HEK293T (cell line): ENCODE data around the gene LRRC56.

Experiments
- ARNT ChIP-seq: fragments of 450-650 bp; IDR thresholded peaks from 2 replicates; pipeline ENCODE4 v1.6.1; 2017; ENCODE audit warnings: mild to moderate bottlenecking
- FOXK2 ChIP-seq: fragments of 450-650 bp; IDR thresholded peaks from 2 replicates; pipeline ENCODE4 v1.6.1; 2016; ENCODE audit warnings: mild to moderate bottlenecking
- FOXM1 ChIP-seq: fragments of 450-650 bp; IDR thresholded peaks from 2 replicates; pipeline ENCODE4 v1.6.1; 2017; ENCODE audit warnings: mild to moderate bottlenecking, borderline replicate concordance
- SP1 ChIP-seq: fragments of 450-650 bp; IDR thresholded peaks from 2 replicates; pipeline ENCODE4 v1.6.1; 2017
- ZNF384 ChIP-seq: fragments of 450-650 bp; IDR thresholded peaks from 2 replicates; pipeline ENCODE4 v1.6.1; 2016

- no peak for TF ChIP-seq ARNT
- TF ChIP-seq SP1: no peak
- TF ChIP-seq ZNF384: no peak
- TF ChIP-seq FOXK2: no peak
- no peak for TF ChIP-seq FOXM1
These were observed 41.8 kb upstream of the LRRC56 start for GRCh38 chr11:495537-495931.
